Fibroblast of lung (primary cell): Measurements from ENCODE around the gene P3H3.
"Not testable (repeated sequence)": the region's sequence is repeated elsewhere in the genome, so short reads cannot be mapped to it uniquely, and the experiment has no call there.

Source experiments
- EZH2 ChIP-seq: IDR thresholded peaks from 2 replicates; pipeline ENCODE4 v1.5.1; 2012; ENCODE audit warnings: low read length, control low read depth, mild to moderate bottlenecking; ENCODE audit errors: missing control alignments
- TF ChIP-seq, protein P1 (sequence below), 2 donors: IDR thresholded peaks in 1 of 2; conservative IDR thresholded peaks in 1 of 2; 1 replicate in 1 of 2; 2 replicates in 1 of 2; pipeline ENCODE4 v1.5.1; 2011 to 2012; ENCODE audit warnings: low read length in 2 of 2, control low read depth in 1 of 2, inconsistent platforms in 1 of 2, low read depth in 1 of 2, mild to moderate bottlenecking in 1 of 2

DNA sequence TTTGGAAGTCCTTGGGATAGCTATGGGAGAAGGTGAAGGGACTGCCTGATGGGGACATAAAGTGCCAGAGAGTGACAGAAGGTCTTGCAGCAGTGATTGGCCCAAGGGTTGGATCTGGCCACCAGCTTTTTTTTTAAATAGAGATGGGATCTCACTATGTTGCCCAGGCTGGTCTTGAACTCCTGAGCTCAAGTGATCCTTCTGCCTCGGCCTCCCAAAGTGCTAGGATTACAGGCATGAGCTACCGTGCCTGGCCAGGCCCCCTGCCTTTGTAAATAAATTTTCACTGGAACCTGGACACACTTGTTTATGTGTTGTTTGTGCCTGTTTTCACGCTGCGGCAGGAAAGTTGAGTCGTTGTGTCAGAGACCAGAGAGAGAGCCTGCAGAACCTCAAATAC, 37.1 kb downstream of the P3H3 start:
- TF ChIP-seq, protein P1, sequence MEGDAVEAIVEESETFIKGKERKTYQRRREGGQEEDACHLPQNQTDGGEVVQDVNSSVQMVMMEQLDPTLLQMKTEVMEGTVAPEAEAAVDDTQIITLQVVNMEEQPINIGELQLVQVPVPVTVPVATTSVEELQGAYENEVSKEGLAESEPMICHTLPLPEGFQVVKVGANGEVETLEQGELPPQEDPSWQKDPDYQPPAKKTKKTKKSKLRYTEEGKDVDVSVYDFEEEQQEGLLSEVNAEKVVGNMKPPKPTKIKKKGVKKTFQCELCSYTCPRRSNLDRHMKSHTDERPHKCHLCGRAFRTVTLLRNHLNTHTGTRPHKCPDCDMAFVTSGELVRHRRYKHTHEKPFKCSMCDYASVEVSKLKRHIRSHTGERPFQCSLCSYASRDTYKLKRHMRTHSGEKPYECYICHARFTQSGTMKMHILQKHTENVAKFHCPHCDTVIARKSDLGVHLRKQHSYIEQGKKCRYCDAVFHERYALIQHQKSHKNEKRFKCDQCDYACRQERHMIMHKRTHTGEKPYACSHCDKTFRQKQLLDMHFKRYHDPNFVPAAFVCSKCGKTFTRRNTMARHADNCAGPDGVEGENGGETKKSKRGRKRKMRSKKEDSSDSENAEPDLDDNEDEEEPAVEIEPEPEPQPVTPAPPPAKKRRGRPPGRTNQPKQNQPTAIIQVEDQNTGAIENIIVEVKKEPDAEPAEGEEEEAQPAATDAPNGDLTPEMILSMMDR (conservative IDR thresholded peaks at IDR 0.05 in 1 of 2, IDR thresholded peaks at IDR 0.05 in 1 of 2; ENCODE audit: low read depth in 1 of 2, low read length in 2 of 2) = not testable (repeated sequence)
- TF ChIP-seq EZH2 = not testable (repeated sequence)
